HG03432 (cell line): Measurements from ENCODE around the gene EPHA3.
"Not testable (repeated sequence)": the region's sequence is repeated elsewhere in the genome, so short reads cannot be mapped to it uniquely, and the experiment has no call there.

Experiments
- ATAC-seq: cut with Tn5 transposase; IDR thresholded peaks from one replicate; pipeline ENCODE4 v1.9.1; 2021; ENCODE audit warnings: mild to moderate bottlenecking, moderate library complexity; ENCODE audit not compliant: unreplicated experiment

Gene EPHA3

DNA sequence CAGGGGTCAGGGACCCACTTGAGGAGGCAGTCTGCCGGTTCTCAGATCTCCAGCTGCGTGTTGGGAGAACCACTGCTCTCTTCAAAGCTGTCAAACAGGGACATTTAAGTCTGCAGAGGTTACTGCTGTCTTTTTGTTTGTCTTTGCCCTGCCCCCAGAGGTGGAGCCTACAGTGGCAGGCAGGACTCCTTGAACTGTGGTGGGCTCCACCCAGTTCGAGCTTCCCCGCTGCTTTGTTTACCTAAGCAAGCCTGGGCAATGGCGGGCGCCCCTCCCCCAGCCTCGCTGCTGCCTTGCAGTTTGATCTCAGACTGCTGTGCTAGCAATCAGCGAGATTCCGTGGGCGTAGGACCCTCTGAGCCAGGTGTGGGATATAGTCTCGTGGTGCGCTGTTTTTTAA lies 243.5 kb downstream of the EPHA3 start:
- not testable (repeated sequence) for ATAC-seq

DNA sequence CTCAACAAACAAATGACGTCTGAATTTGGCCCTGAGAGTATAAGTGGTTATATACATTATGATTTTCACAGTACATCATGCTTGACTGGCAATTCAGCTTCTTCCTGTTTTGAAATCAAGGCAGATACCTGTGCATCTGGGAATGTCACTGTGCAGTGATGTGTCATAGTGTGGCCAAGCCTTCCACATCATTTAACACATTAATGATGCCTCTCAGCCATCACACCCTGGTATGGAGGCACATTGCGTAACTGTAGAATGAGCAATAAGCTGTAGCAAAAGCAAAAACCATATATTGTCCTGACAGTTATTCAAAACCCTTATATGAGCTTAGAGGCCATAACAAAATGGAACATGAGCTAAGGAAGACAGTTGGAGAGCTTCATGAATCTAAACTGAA lies 246.0 kb downstream of the EPHA3 start:
- ATAC-seq = no peak

DNA sequence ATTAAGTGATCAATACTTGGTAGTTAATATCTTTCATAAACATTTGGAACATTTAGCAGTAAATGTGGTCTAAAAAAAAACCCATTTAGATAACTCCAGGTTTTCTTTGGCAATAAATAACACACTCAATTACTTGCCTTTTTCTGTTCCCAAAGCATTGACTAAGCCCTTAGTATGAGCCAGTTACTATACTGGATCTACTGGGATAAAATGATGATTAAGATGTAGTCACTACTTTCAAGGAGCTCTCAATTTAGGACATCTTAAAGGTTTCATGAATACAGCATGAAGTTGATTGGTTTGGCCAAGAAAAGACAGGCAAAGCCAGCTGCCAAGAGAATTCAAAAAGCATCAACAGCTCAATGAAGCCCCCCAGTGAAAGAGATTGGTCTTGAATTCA lies 250.9 kb downstream of the EPHA3 start:
- ATAC-seq = no peak

DNA sequence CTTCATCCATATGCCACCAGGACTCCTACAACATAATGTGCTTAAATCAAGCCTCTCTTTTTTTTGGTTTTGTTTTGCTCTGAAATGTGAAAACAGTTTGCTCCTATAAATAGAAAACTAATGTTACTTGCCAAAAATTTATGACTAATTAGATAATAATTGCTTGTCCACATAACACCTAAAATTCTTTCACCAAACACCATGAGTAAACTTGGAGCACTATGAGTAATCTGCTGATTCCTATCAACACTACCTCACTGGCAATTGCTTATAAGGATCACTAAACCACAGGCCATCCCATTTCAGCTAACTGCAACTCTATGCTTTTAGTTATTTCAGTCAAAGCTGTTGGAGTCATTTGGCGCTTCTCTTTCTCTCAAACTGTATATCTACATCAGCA lies 252.7 kb downstream of the EPHA3 start:
- no peak for ATAC-seq

DNA sequence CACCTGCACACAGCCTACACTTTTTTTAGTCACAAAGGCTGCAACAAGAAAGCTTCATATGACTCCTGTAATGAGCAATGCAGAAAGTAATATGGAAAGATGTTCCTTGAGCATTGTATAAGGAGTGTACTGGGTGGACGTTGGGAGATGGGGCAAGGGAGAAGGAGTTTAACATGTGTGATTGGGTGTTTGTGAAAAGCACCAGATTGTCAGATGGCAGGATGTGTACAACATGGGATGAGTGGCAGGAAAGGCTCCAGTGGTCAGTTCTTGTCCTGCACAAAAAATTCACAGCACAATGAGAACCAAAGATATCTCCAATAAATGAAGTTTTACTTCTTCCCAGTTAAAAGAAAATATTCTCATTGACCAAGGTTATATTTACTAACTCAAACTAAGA lies 255.1 kb downstream of the EPHA3 start:
- ATAC-seq = no peak

DNA sequence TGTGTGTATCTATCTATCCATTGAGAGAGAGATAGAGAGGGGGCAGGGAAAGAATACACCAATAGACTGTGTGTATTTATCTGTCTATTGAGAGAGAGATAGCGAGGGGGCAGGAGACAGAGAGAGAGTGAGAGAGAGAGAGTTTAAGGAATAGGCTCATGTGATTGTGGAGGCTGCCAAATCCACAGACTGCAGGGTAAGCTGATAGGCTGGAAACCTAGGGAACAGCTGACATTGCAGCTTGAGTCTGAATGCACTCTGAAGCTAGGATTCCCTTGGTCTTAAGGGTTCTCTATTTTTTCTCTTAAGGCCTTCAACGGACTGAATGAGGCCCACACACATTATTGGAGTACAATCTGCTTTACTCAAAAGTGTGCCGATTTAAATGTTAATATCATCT lies 255.8 kb downstream of the EPHA3 start:
- no peak for ATAC-seq

DNA sequence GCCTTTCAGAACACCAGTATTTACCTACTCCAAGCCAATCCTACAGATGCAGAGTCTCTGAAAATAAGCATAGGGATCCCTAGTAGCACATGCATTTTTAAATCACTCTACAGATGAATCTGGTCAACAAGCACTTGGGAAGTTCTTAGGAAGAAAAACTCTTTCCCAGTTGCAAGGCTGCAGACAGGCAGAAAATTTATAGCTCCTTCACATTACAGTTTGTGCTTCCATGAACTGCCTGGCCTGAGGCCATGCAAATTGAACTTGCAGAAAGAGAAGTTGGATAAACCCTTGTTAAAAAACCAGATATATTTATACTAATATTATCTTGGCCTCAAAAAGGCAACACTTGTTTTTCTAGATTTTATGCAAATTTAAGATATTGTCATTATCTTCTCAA lies 256.9 kb downstream of the EPHA3 start:
- no peak for ATAC-seq

DNA sequence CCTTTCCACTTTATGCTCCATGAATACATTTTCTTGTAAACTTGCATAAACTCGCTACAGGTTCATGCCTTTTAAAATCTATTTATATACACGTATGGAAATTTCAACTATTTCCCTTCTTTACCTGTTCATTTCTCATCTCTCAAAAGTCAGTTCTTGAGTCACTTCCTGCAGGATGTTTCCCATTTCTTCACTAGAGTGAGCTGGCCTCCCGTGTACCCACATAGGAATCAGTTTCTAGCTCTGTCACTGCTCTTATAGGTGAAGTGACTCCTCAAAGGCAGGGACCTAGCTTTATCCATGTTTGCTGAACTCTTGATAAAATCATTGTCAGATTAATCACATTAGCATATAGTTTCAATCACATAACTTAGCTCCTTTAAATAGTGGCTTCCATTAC lies 259.7 kb downstream of the EPHA3 start:
- no peak for ATAC-seq

DNA sequence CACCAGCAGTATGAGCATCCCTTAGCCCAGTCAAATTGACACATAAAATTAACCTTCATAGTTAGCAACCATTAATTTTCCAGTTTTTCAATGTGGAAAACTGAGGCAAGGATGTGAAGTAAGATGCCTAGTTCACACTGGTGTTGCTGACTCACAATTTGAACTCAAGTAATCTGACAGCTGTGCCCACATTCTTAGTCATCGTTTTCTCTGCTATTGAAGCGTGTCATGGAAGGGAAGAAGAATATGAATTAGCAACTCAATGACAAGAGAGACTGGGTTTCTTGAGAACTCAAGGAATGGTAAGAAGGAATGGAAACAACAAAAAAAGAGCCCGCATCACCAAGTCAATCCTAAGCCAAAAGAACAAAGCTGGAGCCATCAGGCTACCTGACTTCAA lies 261.4 kb downstream of the EPHA3 start:
- no peak for ATAC-seq

DNA sequence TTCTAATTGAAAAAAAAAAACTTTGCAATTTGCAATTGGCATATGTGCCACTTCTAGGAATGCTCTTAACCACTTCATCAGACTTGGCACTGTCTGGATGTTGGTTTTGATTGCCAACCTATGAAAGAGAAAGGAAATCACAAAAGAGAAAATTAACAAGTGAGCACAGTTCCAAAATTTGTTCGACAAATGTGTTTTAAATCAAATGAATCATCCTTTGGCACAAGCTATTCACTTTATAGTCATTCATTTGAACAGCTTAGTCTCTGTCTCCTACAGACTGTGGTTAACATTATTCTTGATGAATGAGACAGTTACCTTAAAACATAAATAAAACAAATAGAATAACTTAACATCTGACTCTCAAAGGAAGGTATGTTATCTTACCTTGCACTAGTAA lies 265.0 kb downstream of the EPHA3 start:
- ATAC-seq = no peak

DNA sequence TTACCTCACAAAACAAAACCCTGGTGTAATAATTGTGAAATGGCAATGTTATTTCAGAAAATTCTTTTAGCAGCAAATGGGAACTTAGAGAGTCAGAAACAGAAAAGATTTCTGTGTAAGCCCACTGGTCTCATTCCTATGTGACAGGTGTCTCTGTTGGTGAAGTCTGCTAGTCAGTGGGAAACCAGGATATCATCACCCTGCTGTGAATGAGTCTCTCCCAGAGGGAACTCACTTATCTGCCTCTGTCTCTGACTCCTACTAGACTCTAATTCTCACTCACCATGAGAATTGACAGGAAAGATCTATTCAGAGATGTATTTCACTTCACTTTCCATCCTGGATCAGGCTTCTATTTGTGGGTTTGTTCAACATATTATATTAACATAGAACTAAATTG lies 266.0 kb downstream of the EPHA3 start:
- no peak for ATAC-seq

DNA sequence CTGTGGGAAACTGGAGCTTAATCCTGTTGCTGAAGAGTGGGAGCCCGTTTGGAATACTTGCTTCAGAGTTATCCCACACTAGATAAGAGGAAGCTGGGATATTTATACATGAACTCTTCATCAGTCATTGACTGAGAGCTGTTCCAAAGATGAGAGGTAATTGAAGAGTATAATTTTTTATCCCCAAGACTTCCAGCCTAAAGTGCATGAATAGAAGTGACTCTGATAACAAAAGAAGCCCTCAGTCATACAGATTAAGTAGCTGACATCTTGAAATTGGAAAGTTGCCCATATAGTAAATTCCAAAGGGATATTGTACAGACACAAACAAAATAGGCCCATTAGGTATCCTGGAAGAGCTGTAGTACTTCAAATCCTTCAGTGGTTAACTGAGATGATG lies 268.0 kb downstream of the EPHA3 start:
- no peak for ATAC-seq

DNA sequence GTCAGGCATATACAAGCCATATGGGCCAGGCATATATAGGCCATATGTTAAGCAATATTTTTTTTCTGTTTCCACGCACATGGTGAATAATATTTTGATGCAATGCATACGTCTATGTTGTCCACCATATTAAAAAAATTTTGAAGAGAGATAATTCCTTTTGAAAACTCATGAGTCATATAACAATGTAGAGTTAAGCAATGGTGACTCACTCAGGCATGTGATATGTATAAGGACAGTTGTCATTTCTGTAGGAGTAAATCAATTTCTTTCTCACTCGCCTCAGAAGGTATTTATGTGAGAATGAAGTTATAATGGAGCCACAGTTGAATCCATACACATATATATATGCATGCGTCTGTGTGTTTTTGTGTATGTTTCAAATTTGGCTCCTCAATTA lies 272.6 kb downstream of the EPHA3 start:
- no peak for ATAC-seq

DNA sequence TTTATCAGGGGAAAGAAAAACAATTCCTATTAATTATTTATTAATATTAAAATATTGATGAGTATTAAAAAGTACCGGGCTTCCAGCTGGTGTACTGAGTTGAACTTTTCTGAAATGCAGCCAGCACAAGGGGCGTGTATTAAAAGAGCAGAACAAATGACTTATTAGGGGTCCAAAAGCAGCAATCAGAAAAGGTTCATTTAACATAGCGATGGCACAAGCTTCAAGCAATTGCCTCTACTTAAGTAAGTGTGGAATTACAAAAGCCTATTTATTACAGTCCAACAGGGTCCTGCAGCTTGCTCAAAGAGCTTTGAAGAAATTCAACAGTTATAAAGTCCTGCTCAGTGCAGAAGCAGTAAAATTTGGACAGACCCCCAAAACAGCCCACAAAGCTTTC lies 285.6 kb downstream of the EPHA3 start:
- ATAC-seq = no peak

DNA sequence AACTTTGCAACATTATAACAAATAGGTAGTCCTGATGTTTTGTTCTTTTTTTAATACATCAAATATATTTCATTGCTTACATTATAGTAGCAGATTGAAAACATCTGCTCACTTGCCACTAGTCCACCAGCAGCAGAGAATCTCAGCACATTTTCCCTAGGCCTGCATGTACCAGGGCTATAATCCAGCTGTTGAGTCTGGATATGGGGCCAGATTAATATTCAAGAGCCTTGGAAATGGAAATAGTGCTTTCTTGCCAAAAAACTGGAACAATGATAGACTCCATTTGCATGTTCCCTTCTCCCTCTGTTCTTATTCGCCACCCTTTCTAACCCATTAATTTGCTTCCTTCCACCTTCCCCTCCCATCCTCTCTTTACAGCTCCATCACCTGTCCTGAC lies 288.0 kb downstream of the EPHA3 start:
- ATAC-seq = no peak

DNA sequence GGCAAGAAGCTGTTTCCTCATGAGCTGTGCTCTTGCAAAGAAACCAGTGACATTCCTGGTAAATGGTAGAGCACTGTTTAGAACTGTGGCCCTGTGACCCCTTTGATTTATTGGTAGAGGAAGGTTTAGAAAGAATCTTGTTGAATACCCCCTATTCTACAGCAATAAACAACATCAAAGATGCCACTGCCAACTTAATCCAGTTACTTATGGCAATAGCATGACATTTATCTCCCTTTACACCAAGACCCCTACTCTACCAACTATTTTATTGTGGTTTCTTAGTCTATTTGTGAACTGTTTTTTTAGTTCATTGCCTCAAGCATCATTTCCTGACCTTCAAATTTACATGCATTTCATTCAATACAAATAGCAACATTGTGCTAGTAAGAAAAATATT lies 288.6 kb downstream of the EPHA3 start:
- no peak for ATAC-seq

DNA sequence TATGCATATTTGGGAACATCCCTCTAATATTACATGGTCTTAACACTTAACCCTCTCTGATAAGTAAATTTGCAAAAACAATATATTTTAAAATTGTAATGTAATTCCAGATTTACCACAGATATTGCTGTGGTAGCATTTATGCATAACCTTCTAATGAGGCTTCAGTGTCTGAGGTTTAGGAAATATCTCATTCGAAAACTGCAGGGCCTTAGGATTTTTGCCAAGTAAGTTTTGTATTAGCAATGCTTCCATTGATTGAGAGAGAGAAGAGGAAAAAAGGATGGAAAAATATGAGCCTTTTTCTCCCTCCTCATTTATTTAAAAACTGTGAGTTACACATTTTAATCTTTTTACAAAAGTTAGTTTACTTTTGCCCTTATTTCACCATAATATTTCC lies 294.6 kb downstream of the EPHA3 start:
- no peak for ATAC-seq

DNA sequence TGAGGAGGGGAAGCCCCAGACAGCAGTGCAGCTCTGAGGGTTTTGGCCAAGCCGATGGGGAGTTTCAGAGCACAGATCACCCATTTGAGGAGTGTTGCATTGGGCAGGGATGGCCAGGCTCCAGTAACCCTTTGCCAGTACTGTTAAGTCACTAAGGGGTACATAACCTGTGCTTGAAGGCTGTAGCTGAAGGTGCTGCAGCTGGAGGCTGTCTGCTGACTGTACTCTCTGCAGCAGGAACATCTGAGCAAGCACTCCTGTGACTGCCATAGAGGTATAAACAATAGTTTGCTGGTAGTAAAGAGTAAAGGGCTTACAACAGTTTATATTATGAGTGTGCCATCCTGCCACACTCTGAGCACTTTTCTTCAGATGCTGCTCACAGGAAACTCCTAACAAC lies 297.8 kb downstream of the EPHA3 start:
- ATAC-seq = no peak

DNA sequence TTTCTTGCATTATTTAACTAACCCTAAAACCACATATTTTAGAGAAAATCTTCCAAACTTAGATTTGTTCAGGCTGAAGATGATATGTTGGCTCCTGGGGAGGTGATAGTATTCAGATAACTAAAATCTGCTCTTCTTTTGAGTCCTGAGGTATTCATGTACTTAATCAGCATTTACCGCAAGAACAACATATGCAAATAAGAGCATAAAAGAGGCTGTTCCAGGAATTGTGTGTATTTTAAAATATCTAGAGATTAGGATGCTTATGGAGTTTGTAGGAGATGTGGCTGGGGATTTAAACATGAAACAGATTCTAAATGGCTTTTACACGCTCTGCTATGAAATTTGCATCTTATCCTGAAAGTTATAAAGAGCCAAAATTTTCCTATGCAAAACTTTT lies 298.2 kb downstream of the EPHA3 start:
- no peak for ATAC-seq

DNA sequence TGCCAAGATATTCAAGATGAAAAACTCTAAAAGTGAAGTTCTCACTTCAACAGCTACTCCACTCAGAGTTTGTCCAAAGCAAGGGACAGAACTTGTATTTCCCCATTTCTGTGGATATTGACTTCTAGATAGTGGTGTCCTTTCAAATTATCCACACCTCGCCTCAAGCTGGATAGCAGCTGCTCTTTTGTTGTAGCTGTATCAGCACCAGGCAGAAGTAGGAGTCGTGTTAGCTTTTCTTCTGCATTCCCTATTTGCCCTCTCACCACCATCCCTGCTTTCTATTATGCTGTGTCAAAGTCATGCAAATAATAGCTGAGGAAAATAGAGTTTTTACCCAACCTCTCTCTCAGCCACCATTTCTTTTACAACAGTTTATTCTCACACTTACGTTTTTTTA lies 303.8 kb downstream of the EPHA3 start:
- no peak for ATAC-seq

DNA sequence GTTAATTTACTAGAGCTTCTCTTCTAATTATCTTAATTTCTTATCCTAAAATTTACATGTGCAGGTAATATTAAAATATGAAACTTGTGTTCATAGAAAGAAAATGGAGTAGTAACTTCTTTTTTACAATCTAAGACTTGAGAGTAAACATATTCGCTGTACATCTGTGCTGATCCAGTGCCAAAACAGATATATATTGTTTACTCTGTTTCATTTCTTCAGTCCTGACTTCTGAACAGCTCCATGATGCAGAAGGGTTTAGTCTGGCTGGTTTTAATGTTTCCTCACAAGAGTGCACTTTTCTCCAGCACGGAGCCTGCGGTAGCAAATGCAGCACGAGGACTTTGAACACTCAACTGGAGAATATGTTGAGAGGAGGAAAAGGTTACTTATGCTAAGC lies 306.8 kb downstream of the EPHA3 start:
- no peak for ATAC-seq

DNA sequence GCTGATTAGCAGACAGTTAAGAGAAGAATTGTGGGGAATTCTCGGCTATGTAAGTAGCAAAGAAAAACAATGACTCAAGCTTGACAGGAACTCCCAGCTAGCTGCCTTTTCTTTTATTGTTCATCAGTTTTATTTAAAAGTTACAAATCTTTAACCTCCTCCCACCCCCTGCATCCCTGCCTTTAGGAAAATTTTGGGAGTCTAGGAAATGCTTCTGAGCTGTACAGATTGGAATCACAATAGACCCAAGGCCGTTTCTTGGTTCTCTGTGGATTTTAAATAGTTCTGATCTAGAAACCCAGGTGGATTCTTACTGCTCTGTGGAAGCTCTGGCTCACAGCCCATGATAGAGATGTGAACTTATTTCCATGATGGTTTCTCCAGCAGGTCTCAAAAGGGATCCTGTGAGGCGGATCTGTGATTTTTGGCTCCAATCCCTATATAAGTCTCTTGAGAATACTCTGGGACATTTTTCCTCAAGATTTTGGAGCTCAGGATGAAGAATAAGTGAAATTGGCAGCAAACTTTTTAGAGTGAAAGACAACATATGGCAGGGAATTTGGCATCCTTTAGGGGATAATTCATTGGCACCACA lies 312.3 kb downstream of the EPHA3 start:
- ATAC-seq = no peak

DNA sequence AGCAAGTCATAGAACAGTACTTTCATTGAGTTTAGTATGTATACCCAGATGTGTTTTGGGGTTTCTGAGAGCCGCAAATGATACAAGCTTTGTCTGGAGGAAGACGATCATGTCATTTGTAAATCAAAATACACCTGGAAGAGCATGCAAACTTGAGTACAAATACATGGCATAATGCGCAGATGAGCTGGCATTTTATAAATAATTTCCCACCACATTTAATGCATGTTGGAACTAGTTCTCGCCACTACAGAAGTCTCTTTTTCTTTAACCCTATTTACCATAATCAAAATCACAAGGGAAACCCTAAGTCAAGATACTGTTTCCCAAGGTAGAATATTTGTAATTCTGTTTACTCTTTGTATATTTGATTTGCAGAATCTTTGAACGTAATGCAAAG lies 318.6 kb downstream of the EPHA3 start:
- ATAC-seq = no peak
